ENCODE measurements around the gene SDC1.

SDC1 gene

GRCh38 chr2:20172273-20173055 is 52.5 kb downstream of the SDC1 start:
- H3K27me3 ChIP-seq (ENCODE audit: control insufficient read depth in 2 of 2, insufficient read depth in 2 of 2, low read length in 2 of 2) = no peaks in the 10 kb centered on the region
- no peak overlapping the region for H3K27ac ChIP-seq (ENCODE audit: low read depth in 2 of 2, low read length in 2 of 2)
- H3K9ac ChIP-seq (ENCODE audit: low read depth in 1 of 2, low read length in 2 of 2) = no peak overlapping the region
- H3K4me1 ChIP-seq (ENCODE audit: control insufficient read depth in 2 of 2, insufficient read depth in 2 of 2, low read length in 2 of 2) = peaks cover 15 to 22% of the 10 kb centered on the region in 2 donors
- H3K4me3 ChIP-seq (ENCODE audit: low read length in 2 of 2) = no peak overlapping the region
- H3K36me3 ChIP-seq (ENCODE audit: control insufficient read depth in 2 of 2, insufficient read depth in 2 of 2, low read length in 2 of 2) = no peaks in the 10 kb centered on the region
- H3K9me3 ChIP-seq (ENCODE audit: control insufficient read depth in 2 of 2, low read length in 2 of 2) = no peaks in the 10 kb centered on the region

GRCh38 chr2:20171445-20171977 is 53.4 kb downstream of the SDC1 start:
- Histone ChIP-seq H3K36me3 (ENCODE audit: control insufficient read depth in 2 of 2, insufficient read depth in 2 of 2, low read length in 2 of 2) (no peaks in the 10 kb centered on the region), H3K4me3 (ENCODE audit: low read length in 2 of 2) (no peak overlapping the region), H3K9me3 (ENCODE audit: control insufficient read depth in 2 of 2, low read length in 2 of 2) (no peaks in the 10 kb centered on the region), H3K9ac (ENCODE audit: low read depth in 1 of 2, low read length in 2 of 2) (no peak overlapping the region), H3K27me3 (ENCODE audit: control insufficient read depth in 2 of 2, insufficient read depth in 2 of 2, low read length in 2 of 2) (no peaks in the 10 kb centered on the region), H3K4me1 (ENCODE audit: control insufficient read depth in 2 of 2, insufficient read depth in 2 of 2, low read length in 2 of 2) (peaks cover 17 to 30% of the 10 kb centered on the region in 2 donors), H3K27ac (ENCODE audit: low read depth in 2 of 2, low read length in 2 of 2) (no peak overlapping the region)

GRCh38 chr2:20170704-20171250 is 54.2 kb downstream of the SDC1 start:
- no peak overlapping the region for H3K4me3 ChIP-seq (ENCODE audit: low read length in 2 of 2)
- no peaks in the 10 kb centered on the region for H3K36me3 ChIP-seq (ENCODE audit: control insufficient read depth in 2 of 2, insufficient read depth in 2 of 2, low read length in 2 of 2)
- H3K27me3 ChIP-seq (ENCODE audit: control insufficient read depth in 2 of 2, insufficient read depth in 2 of 2, low read length in 2 of 2) = no peaks in the 10 kb centered on the region
- H3K4me1 ChIP-seq (ENCODE audit: control insufficient read depth in 2 of 2, insufficient read depth in 2 of 2, low read length in 2 of 2) = peaks cover 19 to 33% of the 10 kb centered on the region in 2 donors
- no peaks in the 10 kb centered on the region for H3K9me3 ChIP-seq (ENCODE audit: control insufficient read depth in 2 of 2, low read length in 2 of 2)
- H3K27ac ChIP-seq (ENCODE audit: low read depth in 2 of 2, low read length in 2 of 2) = no peak overlapping the region
- no peak overlapping the region for H3K9ac ChIP-seq (ENCODE audit: low read depth in 1 of 2, low read length in 2 of 2)

- Histone ChIP-seq H3K4me3 (ENCODE audit: low read length in 2 of 2) (no peak overlapping the region), H3K9ac (ENCODE audit: low read depth in 1 of 2, low read length in 2 of 2) (no peak overlapping the region), H3K27me3 (ENCODE audit: control insufficient read depth in 2 of 2, insufficient read depth in 2 of 2, low read length in 2 of 2) (no peaks in the 10 kb centered on the region), H3K27ac (ENCODE audit: low read depth in 2 of 2, low read length in 2 of 2) (no peak overlapping the region), H3K4me1 (ENCODE audit: control insufficient read depth in 2 of 2, insufficient read depth in 2 of 2, low read length in 2 of 2) (peaks cover 19 to 33% of the 10 kb centered on the region in 2 donors), H3K9me3 (ENCODE audit: control insufficient read depth in 2 of 2, low read length in 2 of 2) (no peaks in the 10 kb centered on the region), H3K36me3 (ENCODE audit: control insufficient read depth in 2 of 2, insufficient read depth in 2 of 2, low read length in 2 of 2) (no peaks in the 10 kb centered on the region)
Measured at GRCh38 chr2:20169796-20170703, 54.9 kb downstream of the SDC1 start.

- H3K27ac ChIP-seq (ENCODE audit: low read depth in 2 of 2, low read length in 2 of 2) = peak overlapping the region; percentile 35 to 74
- peak overlapping the region in 1 of 2 donors; percentile 15 for H3K9ac ChIP-seq (ENCODE audit: low read depth in 1 of 2, low read length in 2 of 2)
- H3K27me3 ChIP-seq (ENCODE audit: control insufficient read depth in 2 of 2, insufficient read depth in 2 of 2, low read length in 2 of 2) = no peaks in the 10 kb centered on the region
- H3K36me3 ChIP-seq (ENCODE audit: control insufficient read depth in 2 of 2, insufficient read depth in 2 of 2, low read length in 2 of 2) = no peaks in the 10 kb centered on the region
- H3K4me1 ChIP-seq (ENCODE audit: control insufficient read depth in 2 of 2, insufficient read depth in 2 of 2, low read length in 2 of 2) = peaks cover 19 to 33% of the 10 kb centered on the region in 2 donors
- H3K9me3 ChIP-seq (ENCODE audit: control insufficient read depth in 2 of 2, low read length in 2 of 2) = no peaks in the 10 kb centered on the region
- H3K4me3 ChIP-seq (ENCODE audit: low read length in 2 of 2) = no peak overlapping the region
Measured at GRCh38 chr2:20168727-20169696, 55.9 kb downstream of the SDC1 start.

GRCh38 chr2:20168048-20168726 is 56.7 kb downstream of the SDC1 start:
- Histone ChIP-seq H3K27me3 (ENCODE audit: control insufficient read depth in 2 of 2, insufficient read depth in 2 of 2, low read length in 2 of 2) (no peaks in the 10 kb centered on the region), H3K27ac (ENCODE audit: low read depth in 2 of 2, low read length in 2 of 2) (peak overlapping the region; percentile 35 to 74), H3K4me3 (ENCODE audit: low read length in 2 of 2) (no peak overlapping the region), H3K9ac (ENCODE audit: low read depth in 1 of 2, low read length in 2 of 2) (peak overlapping the region in 1 of 2 donors; percentile 15), H3K9me3 (ENCODE audit: control insufficient read depth in 2 of 2, low read length in 2 of 2) (no peaks in the 10 kb centered on the region), H3K36me3 (ENCODE audit: control insufficient read depth in 2 of 2, insufficient read depth in 2 of 2, low read length in 2 of 2) (no peaks in the 10 kb centered on the region), H3K4me1 (ENCODE audit: control insufficient read depth in 2 of 2, insufficient read depth in 2 of 2, low read length in 2 of 2) (peaks cover 19 to 33% of the 10 kb centered on the region in 2 donors)

GRCh38 chr2:20167356-20167755 is 57.6 kb downstream of the SDC1 start:
- Histone ChIP-seq H3K27ac (ENCODE audit: low read depth in 2 of 2, low read length in 2 of 2) (no peak overlapping the region), H3K27me3 (ENCODE audit: control insufficient read depth in 2 of 2, insufficient read depth in 2 of 2, low read length in 2 of 2) (no peaks in the 10 kb centered on the region), H3K4me3 (ENCODE audit: low read length in 2 of 2) (no peak overlapping the region), H3K4me1 (ENCODE audit: control insufficient read depth in 2 of 2, insufficient read depth in 2 of 2, low read length in 2 of 2) (peaks cover 19 to 33% of the 10 kb centered on the region in 2 donors), H3K36me3 (ENCODE audit: control insufficient read depth in 2 of 2, insufficient read depth in 2 of 2, low read length in 2 of 2) (no peaks in the 10 kb centered on the region), H3K9ac (ENCODE audit: low read depth in 1 of 2, low read length in 2 of 2) (no peak overlapping the region), H3K9me3 (ENCODE audit: control insufficient read depth in 2 of 2, low read length in 2 of 2) (no peaks in the 10 kb centered on the region)

- Histone ChIP-seq H3K4me1 (ENCODE audit: control insufficient read depth in 2 of 2, insufficient read depth in 2 of 2, low read length in 2 of 2) (peaks cover 19 to 33% of the 10 kb centered on the region in 2 donors), H3K27ac (ENCODE audit: low read depth in 2 of 2, low read length in 2 of 2) (no peak overlapping the region), H3K9ac (ENCODE audit: low read depth in 1 of 2, low read length in 2 of 2) (no peak overlapping the region), H3K27me3 (ENCODE audit: control insufficient read depth in 2 of 2, insufficient read depth in 2 of 2, low read length in 2 of 2) (no peaks in the 10 kb centered on the region), H3K36me3 (ENCODE audit: control insufficient read depth in 2 of 2, insufficient read depth in 2 of 2, low read length in 2 of 2) (no peaks in the 10 kb centered on the region), H3K4me3 (ENCODE audit: low read length in 2 of 2) (no peak overlapping the region), H3K9me3 (ENCODE audit: control insufficient read depth in 2 of 2, low read length in 2 of 2) (no peaks in the 10 kb centered on the region)
Measured at GRCh38 chr2:20165677-20166509, 59.0 kb downstream of the SDC1 start.
